HG02970 (cell line): Measurements from ENCODE around the gene AMPD1.

Source experiments
- ATAC-seq: cut with Tn5 transposase; IDR thresholded peaks from one replicate; pipeline ENCODE4 v1.9.1; 2021; ENCODE audit warnings: mild to moderate bottlenecking, moderate library complexity, moderate number of reproducible peaks; ENCODE audit not compliant: unreplicated experiment, low FRiP score

The AMPD1 gene

GRCh38 chr1:114651893-114652292, 43.5 kb downstream of the AMPD1 start:
- no peak for ATAC-seq

- ATAC-seq, result no peak
Measured at GRCh38 chr1:114648503-114648902, 46.8 kb downstream of the AMPD1 start.

DNA sequence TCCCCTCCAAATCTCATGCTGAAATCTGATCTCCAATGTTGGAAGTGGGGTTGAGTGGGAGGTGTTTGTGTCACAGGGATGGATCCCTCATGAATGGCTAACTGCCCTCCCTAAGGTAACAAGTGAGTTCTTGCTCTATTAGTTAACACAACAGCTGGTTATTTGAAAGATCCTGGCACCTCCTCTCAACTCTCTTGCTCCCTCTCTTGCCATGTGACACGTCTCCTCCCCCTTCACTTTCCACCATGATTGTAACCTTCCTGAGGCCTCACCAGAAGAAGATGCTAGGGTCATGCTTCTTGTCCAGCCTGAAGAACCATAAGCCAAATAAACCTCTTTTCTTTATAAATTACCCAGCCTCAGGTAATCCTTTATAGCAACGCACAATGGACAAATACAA, 54.0 kb downstream of the AMPD1 start:
- ATAC-seq, result no peak

DNA sequence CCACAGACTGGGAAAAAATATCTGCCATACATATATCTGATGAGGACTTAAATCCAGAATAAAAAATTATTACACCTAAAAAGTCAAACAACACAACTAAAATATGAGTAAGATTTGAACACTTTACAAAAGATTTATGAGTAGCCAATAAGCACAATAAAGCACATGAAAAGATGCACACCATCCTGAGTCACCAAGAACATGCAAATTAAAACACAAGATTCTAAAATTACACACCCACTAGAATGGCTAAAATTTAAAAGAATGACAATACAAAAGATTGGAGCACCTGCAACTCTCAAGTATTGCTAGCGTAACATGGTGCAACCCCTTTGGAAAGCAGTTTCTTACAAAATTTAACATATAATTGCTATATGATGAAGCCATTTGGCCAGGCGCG, 56.4 kb downstream of the AMPD1 start:
- no peak for ATAC-seq

DNA sequence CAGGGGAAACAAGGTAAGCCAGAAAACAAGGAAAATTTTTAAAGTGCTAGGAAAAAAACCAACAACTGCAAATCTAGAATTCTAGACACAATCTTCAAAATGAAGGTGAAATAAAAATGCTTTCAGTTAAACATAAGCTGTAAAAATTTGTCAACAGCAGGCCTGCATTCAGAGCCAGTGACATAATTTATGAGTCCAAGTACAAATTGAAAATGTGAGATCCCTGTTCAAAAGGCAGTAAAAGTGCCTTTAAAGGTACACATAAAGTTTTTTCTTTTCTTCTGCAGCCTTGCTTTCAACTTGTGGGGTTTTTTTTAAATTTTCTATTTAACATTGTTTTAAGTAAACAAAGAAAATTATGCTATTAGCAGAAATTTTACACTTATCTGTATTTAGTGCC, 62.9 kb downstream of the AMPD1 start:
- ATAC-seq, result no peak

DNA sequence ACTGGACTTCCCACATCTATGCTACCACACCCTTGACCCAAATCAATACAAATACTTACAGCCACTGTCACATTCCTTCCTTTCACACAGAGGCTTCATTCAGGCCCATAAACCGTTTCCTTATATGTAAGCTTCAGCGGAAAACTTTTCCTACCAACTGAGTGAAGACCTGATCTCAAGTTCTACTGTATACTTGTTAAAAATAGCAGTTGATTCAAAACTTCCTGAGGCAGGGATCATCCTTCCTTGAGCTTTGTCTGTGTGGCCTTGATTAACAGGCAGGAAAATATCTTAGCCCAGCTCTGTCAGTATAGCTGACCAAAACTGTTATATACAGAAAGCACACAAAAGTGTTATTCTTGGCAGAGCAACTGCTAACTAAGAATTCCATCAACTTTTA, 68.2 kb downstream of the AMPD1 start:
- ATAC-seq, result no peak

GRCh38 chr1:114623364-114623763, 72.0 kb downstream of the AMPD1 start:
- ATAC-seq, result no peak
